ENCODE results near the gene EIF1B. TPM values are rescaled to one million over a fixed set of nuclear protein-coding genes. Genes with fewer than 3 reads are reported as not detected.

The EIF1B gene
- total RNA-seq, 1 experiment from 2014 or later: 10.0 TPM

GRCh38 chr3:40310705-40311104 lies 1.2 kb downstream of the EIF1B start:
- ATAC-seq (no peak), DNase-seq (no peak)
- H3K4me1 ChIP-seq (ENCODE audit: insufficient read depth, low read length): peaks cover 14% of the 10 kb centered on the region; the same call in 1 of the 2 replicates
- ChIA-PET CTCF (no interaction called here), POLR2A (ENCODE audit: unreplicated experiment) (interaction anchor here (0.7 kb wide), 1 partner anchor 104 kb away, joined by 6 read pairs; no protein-coding TSS in a partner anchor)
- H2AFZ ChIP-seq (ENCODE audit: low read length): no peak overlapping the region; the same call in 1 of the 2 replicates
- peak overlapping the region; percentile 93 for H3K4me3 ChIP-seq (ENCODE audit: low read length)
- H3K4me2 ChIP-seq (ENCODE audit: low read length): peak overlapping the region; percentile 86
- peak overlapping the region; percentile 90 for H3K9ac ChIP-seq (ENCODE audit: low read length)
- TF ChIP-seq CTCF (conservative IDR thresholded peaks at IDR 0.05; ENCODE audit: low read depth, low read length) (no peak), EZH2 (IDR thresholded peaks at IDR 0.05; ENCODE audit: low read length, unreplicated experiment) (no peak), EZH2phosphoT487 (IDR thresholded peaks at IDR 0.05; ENCODE audit: borderline replicate concordance, low read length) (no peak)
- no peaks in the 10 kb centered on the region for H3F3A ChIP-seq (ENCODE audit: low read length, unreplicated experiment)
- H3K9me2 ChIP-seq (replicated peaks; ENCODE audit: low read length): no peaks in the 10 kb centered on the region
- peaks cover 20% of the 10 kb centered on the region for H3K79me2 ChIP-seq (ENCODE audit: low read length)
- H3K27ac ChIP-seq (ENCODE audit: low read length): no peak overlapping the region
- intact Hi-C loops (cut with micrococcal nuclease): loop anchor here (2.0 to 10.0 kb wide), 2 partner anchors 142 to 896 kb away; no protein-coding TSS in a partner anchor
- H3K36me3 ChIP-seq (ENCODE audit: low read depth, low read length): peaks cover 17% of the 10 kb centered on the region
- no TSS peak for BruUV-seq (replicated peaks)
- H3K9me3 ChIP-seq (ENCODE audit: low read length): no peaks in the 10 kb centered on the region
- no peaks in the 10 kb centered on the region for H3K27me3 ChIP-seq (ENCODE audit: low read length)
- no peaks in the 10 kb centered on the region for H4K20me1 ChIP-seq (ENCODE audit: low read length)

- intact Hi-C loops (cut with micrococcal nuclease): loop anchor here (10.0 kb wide), 1 partner anchor 898 kb away; no protein-coding TSS in a partner anchor
- Histone ChIP-seq H3K4me2 (ENCODE audit: low read length) (no peak overlapping the region), H3K4me3 (ENCODE audit: low read length) (no peak overlapping the region), H3K4me1 (ENCODE audit: insufficient read depth, low read length) (peaks cover 14% of the 10 kb centered on the region; the same call in 1 of the 2 replicates), H3K9ac (ENCODE audit: low read length) (no peak overlapping the region), H3K27ac (ENCODE audit: low read length) (no peak overlapping the region), H3K36me3 (ENCODE audit: low read depth, low read length) (peaks cover 17% of the 10 kb centered on the region), H3K79me2 (ENCODE audit: low read length) (peaks cover 20% of the 10 kb centered on the region), H3F3A (ENCODE audit: low read length, unreplicated experiment) (no peaks in the 10 kb centered on the region), H3K27me3 (ENCODE audit: low read length) (no peaks in the 10 kb centered on the region), H3K9me3 (ENCODE audit: low read length) (no peaks in the 10 kb centered on the region), H2AFZ (ENCODE audit: low read length) (no peak overlapping the region), H3K9me2 (replicated peaks; ENCODE audit: low read length) (no peaks in the 10 kb centered on the region), H4K20me1 (ENCODE audit: low read length) (no peaks in the 10 kb centered on the region)
- TF ChIP-seq EZH2phosphoT487 (IDR thresholded peaks at IDR 0.05; ENCODE audit: borderline replicate concordance, low read length) (no peak), CTCF (conservative IDR thresholded peaks at IDR 0.05; ENCODE audit: low read depth, low read length) (no peak), EZH2 (IDR thresholded peaks at IDR 0.05; ENCODE audit: low read length, unreplicated experiment) (no peak)
- ChIA-PET CTCF (interaction anchor here (0.6 kb wide), 1 partner anchor 120 kb away, joined by 4 read pairs; no protein-coding TSS in a partner anchor), POLR2A (ENCODE audit: unreplicated experiment) (no interaction called here)
- BruUV-seq (replicated peaks): no TSS peak
- no peak for DNase-seq
- ATAC-seq: no peak
Measured at GRCh38 chr3:40312661-40313226, 3.2 kb downstream of the EIF1B start.

All from PC-3 (cell line).